GM23248 (cell line): Measurements from ENCODE around the gene GAREM2.

ENCODE experiments used
- EZH2 ChIP-seq: fragments of 200-600 bp; sonication (generic); IDR thresholded peaks from 2 replicates; pipeline ENCODE4 v1.6.1; 2018; ENCODE audit warnings: antibody characterized with exemption, mild to moderate bottlenecking; ENCODE audit not compliant: insufficient read depth, poor library complexity, severe bottlenecking
- EZH2phosphoT487 ChIP-seq: fragments of 200-600 bp; sonication (generic); IDR thresholded peaks from 2 replicates; pipeline ENCODE4 v1.6.1; 2018; ENCODE audit warnings: antibody characterized with exemption, moderate library complexity, mild to moderate bottlenecking, low read depth; ENCODE audit not compliant: insufficient read depth

GRCh38 chr2:26164231-26164630 is 8.7 kb upstream of the GAREM2 start:
- TF ChIP-seq EZH2phosphoT487 = no peak
- TF ChIP-seq EZH2 = no peak
